GM06990 (cell line): ENCODE measurements around the gene GABRR1.

Source experiments
- DNase-seq: peaks from one replicate; pipeline ENCODE4 v3.0.0-alpha.2; 2011; ENCODE audit not compliant: insufficient read length; ENCODE audit errors: extremely low read depth
- H3K27me3 ChIP-seq: replicated peaks from 2 replicates; pipeline ENCODE4 v1.6.0; 2011; ENCODE audit warnings: low read length; ENCODE audit not compliant: control insufficient read depth, insufficient read depth
- H3K36me3 ChIP-seq: 2 replicates; pipeline ENCODE4 v1.5.1; 2011; ENCODE audit warnings: low read length; ENCODE audit not compliant: control insufficient read depth, insufficient read depth
- H3K4me3 ChIP-seq: replicated peaks from 2 replicates; pipeline ENCODE4 v1.5.1; 2011; ENCODE audit warnings: low read depth, mild to moderate bottlenecking, control low read depth, low read length
- TF ChIP-seq, protein P1 (sequence below): IDR thresholded peaks from 2 replicates; pipeline ENCODE4 v1.5.1; 2011; ENCODE audit warnings: low read length, control low read depth, mild to moderate bottlenecking, inconsistent platforms; ENCODE audit not compliant: insufficient read depth, poor library complexity, severe bottlenecking

Gene GABRR1

DNA sequence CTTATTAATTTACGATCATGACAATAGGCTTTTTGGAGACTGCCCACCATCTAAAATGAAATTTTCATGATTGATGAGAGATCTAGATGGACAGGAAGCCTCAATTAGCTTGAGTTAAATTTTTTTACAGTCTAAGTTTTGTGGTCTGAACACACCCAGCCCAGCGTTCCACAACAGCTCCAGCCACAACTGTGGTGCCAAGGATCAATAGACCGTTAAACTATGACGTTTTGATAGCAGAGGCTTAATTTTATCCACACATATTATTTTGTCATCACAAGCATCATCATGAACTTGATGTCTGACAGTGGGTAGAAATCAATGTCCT lies 5.5 kb upstream of the GABRR1 start:
- TF ChIP-seq, protein P1, sequence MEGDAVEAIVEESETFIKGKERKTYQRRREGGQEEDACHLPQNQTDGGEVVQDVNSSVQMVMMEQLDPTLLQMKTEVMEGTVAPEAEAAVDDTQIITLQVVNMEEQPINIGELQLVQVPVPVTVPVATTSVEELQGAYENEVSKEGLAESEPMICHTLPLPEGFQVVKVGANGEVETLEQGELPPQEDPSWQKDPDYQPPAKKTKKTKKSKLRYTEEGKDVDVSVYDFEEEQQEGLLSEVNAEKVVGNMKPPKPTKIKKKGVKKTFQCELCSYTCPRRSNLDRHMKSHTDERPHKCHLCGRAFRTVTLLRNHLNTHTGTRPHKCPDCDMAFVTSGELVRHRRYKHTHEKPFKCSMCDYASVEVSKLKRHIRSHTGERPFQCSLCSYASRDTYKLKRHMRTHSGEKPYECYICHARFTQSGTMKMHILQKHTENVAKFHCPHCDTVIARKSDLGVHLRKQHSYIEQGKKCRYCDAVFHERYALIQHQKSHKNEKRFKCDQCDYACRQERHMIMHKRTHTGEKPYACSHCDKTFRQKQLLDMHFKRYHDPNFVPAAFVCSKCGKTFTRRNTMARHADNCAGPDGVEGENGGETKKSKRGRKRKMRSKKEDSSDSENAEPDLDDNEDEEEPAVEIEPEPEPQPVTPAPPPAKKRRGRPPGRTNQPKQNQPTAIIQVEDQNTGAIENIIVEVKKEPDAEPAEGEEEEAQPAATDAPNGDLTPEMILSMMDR = no peak

DNA sequence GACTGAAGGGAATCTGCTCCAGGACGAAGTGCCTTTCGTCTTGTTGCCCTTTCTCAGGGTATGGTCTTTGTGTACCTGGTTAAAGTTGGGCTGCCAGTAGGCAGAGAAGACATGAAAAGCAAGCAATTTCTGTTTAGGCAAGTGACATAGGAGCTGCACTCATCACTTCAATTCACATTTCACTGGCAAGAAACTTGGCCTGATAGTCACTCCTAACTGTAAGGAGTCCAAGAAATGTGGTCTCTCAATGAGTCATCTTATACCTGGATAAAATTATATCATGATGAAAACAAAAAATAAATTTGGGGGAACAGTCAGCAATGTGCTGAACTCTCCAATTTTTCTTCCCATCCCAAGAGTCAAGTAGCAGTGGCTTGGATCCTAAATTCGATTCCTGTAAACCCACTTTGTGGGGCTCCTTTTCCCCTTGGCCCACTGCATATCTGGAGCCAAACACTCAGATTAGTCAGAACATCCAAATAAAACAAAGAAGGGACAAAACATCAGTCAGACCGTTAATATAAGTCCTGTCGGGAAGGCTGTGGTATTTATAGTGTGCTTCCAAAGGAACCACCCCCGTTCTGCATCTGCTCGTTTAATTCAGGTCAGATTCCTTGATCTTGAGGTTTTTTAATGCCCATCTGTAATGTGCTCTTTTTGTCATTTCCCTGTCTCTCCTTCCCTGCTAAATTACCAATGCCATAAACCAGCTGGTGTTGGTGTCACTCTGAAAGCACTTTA lies 5.0 kb upstream of the GABRR1 start:
- no peaks in the 10 kb centered on the region for H3K36me3 ChIP-seq
- no peaks in the 10 kb centered on the region for H3K27me3 ChIP-seq
- no peak overlapping the region for H3K4me3 ChIP-seq
- TF ChIP-seq, protein P1 = no peak
- no peak for DNase-seq

More for the DNA sequence above, 5.5 kb upstream of the GABRR1 start:
- DNase-seq = no peak
- Histone ChIP-seq H3K36me3 (no peaks in the 10 kb centered on the region), H3K27me3 (no peaks in the 10 kb centered on the region), H3K4me3 (no peak overlapping the region)

DNA sequence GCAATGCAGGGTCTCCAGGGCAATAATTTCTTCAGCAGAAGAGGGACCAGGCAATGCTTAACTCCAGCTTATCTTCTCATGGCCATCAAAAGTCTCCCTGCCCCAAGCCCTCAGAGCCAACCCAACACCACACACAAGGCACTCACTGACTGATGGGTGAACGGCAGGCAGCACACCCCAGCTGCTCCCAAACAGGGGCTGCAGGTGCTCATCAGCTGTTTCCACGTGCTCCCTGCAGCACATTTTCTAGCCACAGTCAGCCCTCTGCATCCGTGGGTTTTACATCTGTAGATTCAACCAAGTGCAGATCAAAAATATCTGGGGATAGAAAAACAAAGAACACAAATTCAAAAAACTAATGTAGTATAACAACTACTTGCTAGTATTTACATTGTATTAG lies 4.0 kb upstream of the GABRR1 start:
- Histone ChIP-seq H3K4me3 (no peak overlapping the region), H3K27me3 (no peaks in the 10 kb centered on the region; the same call in 1 of the 2 replicates), H3K36me3 (no peaks in the 10 kb centered on the region)
- no peak for DNase-seq
- TF ChIP-seq, protein P1 = no peak

- TF ChIP-seq, protein P1 = no peak
- H3K4me3 ChIP-seq = no peak overlapping the region
- H3K27me3 ChIP-seq = no peaks in the 10 kb centered on the region; the same call in 1 of the 2 replicates
- H3K36me3 ChIP-seq = no peaks in the 10 kb centered on the region
- DNase-seq = no peak
These were observed 747 bp downstream of the GABRR1 start for GRCh38 chr6:89216411-89216810.

DNA sequence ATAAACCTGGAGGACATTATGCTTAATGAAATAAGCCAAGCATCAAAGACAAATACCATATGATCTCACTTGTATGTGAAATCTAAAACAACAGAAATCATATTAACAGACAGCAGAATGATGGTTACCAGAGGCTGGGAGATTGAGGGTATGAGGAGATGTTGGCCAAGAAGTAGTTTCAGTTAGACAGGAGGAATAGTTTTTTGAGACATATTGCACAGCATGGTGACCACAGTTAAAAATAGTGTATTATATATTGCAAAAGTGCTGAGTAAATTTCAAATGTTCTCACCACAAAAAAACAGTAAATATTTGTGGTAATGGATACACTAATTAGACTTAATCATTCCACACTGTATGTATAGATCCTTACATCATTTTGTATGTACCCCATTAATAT lies 1.8 kb downstream of the GABRR1 start:
- Histone ChIP-seq H3K4me3 (no peak overlapping the region), H3K27me3 (no peaks in the 10 kb centered on the region; the same call in 1 of the 2 replicates), H3K36me3 (no peaks in the 10 kb centered on the region)
- TF ChIP-seq, protein P1 = no peak
- DNase-seq = no peak

DNA sequence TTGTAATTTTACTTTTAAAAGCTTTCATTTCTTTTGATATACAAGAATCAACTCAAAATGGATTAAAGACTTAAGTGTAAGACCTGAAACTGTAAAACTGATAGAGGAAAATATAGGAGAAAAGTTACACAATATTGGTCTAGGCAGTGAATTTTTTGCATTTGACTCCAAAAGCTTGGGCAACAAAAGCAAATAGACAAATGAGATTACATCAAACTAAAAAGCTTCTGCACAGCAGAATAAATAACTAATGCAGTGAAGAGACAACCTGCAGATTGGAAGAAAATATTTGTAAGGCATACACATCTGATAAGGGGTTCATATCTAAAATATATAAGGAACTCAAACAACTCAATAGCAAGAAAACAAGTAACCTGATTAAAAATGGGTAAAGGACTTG lies 3.0 kb downstream of the GABRR1 start:
- Histone ChIP-seq H3K36me3 (no peaks in the 10 kb centered on the region), H3K27me3 (no peaks in the 10 kb centered on the region; the same call in 1 of the 2 replicates), H3K4me3 (no peak overlapping the region)
- TF ChIP-seq, protein P1 = no peak
- DNase-seq = no peak
